Sigmoid colon (tissue), 4 donors: ENCODE data around the gene KIF6.

Experiments used
- POLR2A ChIP-seq, 2 donors: fragments of 450-650 bp; IDR thresholded peaks; one replicate each; pipeline ENCODE4 v1.6.1; 2016; ENCODE audit warnings: antibody characterized with exemption in 2 of 2, mild to moderate bottlenecking in 2 of 2, moderate library complexity in 2 of 2
- POLR2AphosphoS5 ChIP-seq, 4 donors: sonication (generic); formaldehyde crosslinking; IDR thresholded peaks; one replicate each; pipeline ENCODE4 v1.6.1; 2017; ENCODE audit warnings: antibody characterized with exemption in 4 of 4
- TF ChIP-seq, protein P1 (sequence below), 4 experiments: fragments of 450-650 bp in 3 of 4; fragments of 200-600 bp in 1 of 4; IDR thresholded peaks; one replicate each; pipeline ENCODE4 v1.5.1; 2016 to 2019; ENCODE audit warnings: antibody characterized with exemption in 4 of 4, mild to moderate bottlenecking in 3 of 4, moderate library complexity in 2 of 4

DNA sequence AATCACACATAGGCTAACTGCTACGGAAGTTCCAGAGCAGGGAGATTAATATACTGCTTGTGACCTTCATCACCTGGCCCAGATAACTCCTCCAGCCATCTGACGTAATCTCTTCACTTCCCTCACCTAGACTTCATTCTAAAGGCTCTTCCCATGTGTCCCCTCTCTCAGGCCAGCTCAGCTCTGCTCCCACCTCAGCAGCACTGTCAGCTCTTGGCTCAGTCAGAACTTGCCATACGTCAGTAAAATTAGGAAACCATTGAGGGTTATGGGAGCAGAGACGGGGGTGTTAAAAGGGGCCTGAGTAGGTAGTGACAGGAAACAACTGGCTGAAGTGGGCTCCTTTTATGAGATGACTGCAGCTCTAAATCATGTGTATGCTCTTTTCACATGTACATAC, 101.5 kb downstream of the KIF6 start:
- TF ChIP-seq, protein P1, sequence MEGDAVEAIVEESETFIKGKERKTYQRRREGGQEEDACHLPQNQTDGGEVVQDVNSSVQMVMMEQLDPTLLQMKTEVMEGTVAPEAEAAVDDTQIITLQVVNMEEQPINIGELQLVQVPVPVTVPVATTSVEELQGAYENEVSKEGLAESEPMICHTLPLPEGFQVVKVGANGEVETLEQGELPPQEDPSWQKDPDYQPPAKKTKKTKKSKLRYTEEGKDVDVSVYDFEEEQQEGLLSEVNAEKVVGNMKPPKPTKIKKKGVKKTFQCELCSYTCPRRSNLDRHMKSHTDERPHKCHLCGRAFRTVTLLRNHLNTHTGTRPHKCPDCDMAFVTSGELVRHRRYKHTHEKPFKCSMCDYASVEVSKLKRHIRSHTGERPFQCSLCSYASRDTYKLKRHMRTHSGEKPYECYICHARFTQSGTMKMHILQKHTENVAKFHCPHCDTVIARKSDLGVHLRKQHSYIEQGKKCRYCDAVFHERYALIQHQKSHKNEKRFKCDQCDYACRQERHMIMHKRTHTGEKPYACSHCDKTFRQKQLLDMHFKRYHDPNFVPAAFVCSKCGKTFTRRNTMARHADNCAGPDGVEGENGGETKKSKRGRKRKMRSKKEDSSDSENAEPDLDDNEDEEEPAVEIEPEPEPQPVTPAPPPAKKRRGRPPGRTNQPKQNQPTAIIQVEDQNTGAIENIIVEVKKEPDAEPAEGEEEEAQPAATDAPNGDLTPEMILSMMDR (IDR thresholded peaks at IDR 0.05): no peak
- no peak for TF ChIP-seq POLR2AphosphoS5 (IDR thresholded peaks at IDR 0.05)
- no peak for TF ChIP-seq POLR2A (IDR thresholded peaks at IDR 0.05)
